OCI-LY3 (cell line): Measurements from ENCODE around the gene PFKFB3.

Experiments
- EZH2phosphoT487 ChIP-seq: fragments of 200-600 bp; shearing (Covaris generic); IDR thresholded peaks from 2 replicates; pipeline ENCODE4 v1.6.1; 2018; ENCODE audit warnings: antibody characterized with exemption, mixed run types, low read depth
- TF ChIP-seq, protein P1 (sequence below): fragments of 200-600, 300-600 bp; sonication (generic); IDR thresholded peaks from 2 replicates; pipeline ENCODE4 v1.5.1; 2014; ENCODE audit warnings: antibody characterized with exemption, low read length, low read depth

DNA sequence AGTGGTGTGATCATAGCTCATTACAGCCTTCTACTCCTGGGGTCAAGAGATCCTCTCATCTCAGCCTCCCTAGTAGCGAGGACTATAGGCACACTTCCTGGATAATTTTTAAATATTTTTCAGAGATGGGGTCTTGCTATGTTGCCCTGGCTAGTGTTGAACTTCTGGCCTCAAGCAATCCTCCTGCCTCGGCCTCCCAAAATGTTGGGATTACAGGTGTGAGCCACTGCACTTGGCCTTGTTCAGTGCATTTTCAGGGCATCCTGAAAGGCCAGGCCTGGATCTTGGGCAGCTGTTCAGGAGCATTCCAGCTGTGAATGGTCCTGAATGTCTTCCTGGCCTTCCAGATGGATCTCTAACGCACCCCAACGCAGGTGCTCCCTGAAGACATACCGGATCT lies 95.7 kb downstream of the PFKFB3 start:
- TF ChIP-seq, protein P1, sequence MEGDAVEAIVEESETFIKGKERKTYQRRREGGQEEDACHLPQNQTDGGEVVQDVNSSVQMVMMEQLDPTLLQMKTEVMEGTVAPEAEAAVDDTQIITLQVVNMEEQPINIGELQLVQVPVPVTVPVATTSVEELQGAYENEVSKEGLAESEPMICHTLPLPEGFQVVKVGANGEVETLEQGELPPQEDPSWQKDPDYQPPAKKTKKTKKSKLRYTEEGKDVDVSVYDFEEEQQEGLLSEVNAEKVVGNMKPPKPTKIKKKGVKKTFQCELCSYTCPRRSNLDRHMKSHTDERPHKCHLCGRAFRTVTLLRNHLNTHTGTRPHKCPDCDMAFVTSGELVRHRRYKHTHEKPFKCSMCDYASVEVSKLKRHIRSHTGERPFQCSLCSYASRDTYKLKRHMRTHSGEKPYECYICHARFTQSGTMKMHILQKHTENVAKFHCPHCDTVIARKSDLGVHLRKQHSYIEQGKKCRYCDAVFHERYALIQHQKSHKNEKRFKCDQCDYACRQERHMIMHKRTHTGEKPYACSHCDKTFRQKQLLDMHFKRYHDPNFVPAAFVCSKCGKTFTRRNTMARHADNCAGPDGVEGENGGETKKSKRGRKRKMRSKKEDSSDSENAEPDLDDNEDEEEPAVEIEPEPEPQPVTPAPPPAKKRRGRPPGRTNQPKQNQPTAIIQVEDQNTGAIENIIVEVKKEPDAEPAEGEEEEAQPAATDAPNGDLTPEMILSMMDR, result no peak
- TF ChIP-seq EZH2phosphoT487, result no peak
